ENCODE results near the gene PTH2. TPM values are rescaled to one million over a fixed set of nuclear protein-coding genes. Genes with fewer than 3 reads are reported as not detected.

PTH2 gene
- total and polyA plus RNA-seq, 2 of the 8 experiments (the other 6 are each of a cell fraction or from before 2014, with no cell fraction given): not detected

DNA sequence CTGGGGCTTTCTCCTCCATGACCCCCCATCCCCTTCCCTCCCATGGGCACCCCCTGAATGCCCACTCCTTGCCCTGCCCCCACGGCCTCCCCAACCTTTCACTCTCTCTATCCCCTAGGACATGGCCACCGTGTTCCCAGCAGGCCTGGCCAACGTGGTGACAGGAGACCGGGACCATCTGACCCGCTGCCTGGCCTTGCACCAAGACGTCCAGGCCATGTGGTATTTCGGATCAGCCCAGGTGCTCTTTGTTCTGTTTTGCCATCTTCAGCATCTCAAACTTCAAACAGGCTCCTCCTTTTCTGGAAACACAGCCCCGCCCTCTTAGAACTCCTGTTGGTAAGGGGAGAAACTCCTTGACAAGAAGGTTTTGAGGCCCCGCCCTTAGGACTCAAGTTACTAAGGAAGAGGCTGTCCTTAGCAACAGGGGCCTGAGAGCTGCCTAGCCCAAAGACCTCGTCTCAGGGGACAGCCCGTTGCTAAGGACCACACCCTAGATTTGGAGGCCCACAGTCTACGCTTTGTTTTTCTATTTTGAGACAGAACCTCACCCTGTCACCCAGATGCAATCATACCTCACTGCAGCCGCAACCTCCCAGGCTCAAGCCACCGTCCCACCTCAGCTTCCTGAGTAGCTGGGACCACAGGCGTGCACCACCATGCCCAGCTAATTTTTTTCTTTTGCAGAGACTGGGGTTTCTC lies 45.7 kb upstream of the PTH2 start:
- Histone ChIP-seq H3K9ac (replicated peaks in 1 of 4; ENCODE audit: extremely low read depth in 1 of 4, low read depth in 3 of 4, low read length in 3 of 4) (peak overlapping the region in 2 of 4 experiments; percentile 17 to 42; a peak in 2 of 7 replicates), H3K9me3 (ENCODE audit: insufficient read depth in 2 of 2, low read depth in 1 of 2, low read length in 1 of 2) (no peaks in the 10 kb centered on the region; a peak in 1 of 4 replicates), H3K4me1 (replicated peaks in 1 of 4; ENCODE audit: control insufficient read depth in 3 of 4, insufficient read depth in 4 of 4, low read length in 3 of 4) (peaks cover 0 to 8% (median 3%) of the 10 kb centered on the region in 4 experiments; a peak in 6 of 7 replicates), H3K14ac (ENCODE audit: insufficient read length) (no peak overlapping the region), H4K5ac (ENCODE audit: insufficient read length, low read depth, low read length) (peak overlapping the region; percentile 27), H3K27me3 (replicated peaks in 1 of 4; ENCODE audit: control insufficient read depth in 3 of 4, extremely low read depth in 1 of 4, insufficient read depth in 3 of 4, low read length in 3 of 4) (no peaks in the 10 kb centered on the region), H2AFZ (ENCODE audit: low read length) (no peak overlapping the region), H3K18ac (ENCODE audit: extremely low read depth, low read length) (no peak overlapping the region), H3K27ac (ENCODE audit: low read depth, low read length) (peak overlapping the region; percentile 36; the same call in 1 of the 2 replicates), H2BK20ac (ENCODE audit: low read length) (no peak overlapping the region), H2AK5ac (ENCODE audit: low read depth, low read length) (0 out of 2 replicates have a peak overlapping the region, but pooled peaks have one; percentile 78), H4K20me1 (replicated peaks in 1 of 2; ENCODE audit: control insufficient read depth in 1 of 2, insufficient read depth in 2 of 2, low read length in 2 of 2) (no peaks in the 10 kb centered on the region), H3K4me2 (ENCODE audit: insufficient read depth in 1 of 2, low read depth in 2 of 2, low read length in 2 of 2) (no peak overlapping the region; a peak in 1 of 4 replicates), H2BK12ac (ENCODE audit: low read depth, low read length) (no peak overlapping the region), H3K36me3 (ENCODE audit: control insufficient read depth in 2 of 4, insufficient read depth in 4 of 4, low read length in 3 of 4) (peaks cover 2 to 7% (median 3%) of the 10 kb centered on the region in 4 experiments; a peak in 4 of 8 replicates), H2BK15ac (ENCODE audit: low read length) (no peak overlapping the region), H3K23ac (ENCODE audit: insufficient read length) (no peak overlapping the region), H3K4ac (replicated peaks; ENCODE audit: insufficient read length, low read depth, low read length) (no peak overlapping the region), H3K56ac (replicated peaks; ENCODE audit: insufficient read length, low read depth, low read length) (no peak overlapping the region), H2BK120ac (replicated peaks; ENCODE audit: low read depth, low read length) (no peak overlapping the region), H2BK5ac (ENCODE audit: low read depth, low read length) (no peak overlapping the region; the same call in 1 of the 2 replicates), H3K79me1 (ENCODE audit: low read depth, low read length) (no peaks in the 10 kb centered on the region), H3K79me2 (ENCODE audit: control insufficient read depth in 1 of 2, insufficient read depth in 2 of 2, low read length in 2 of 2) (no peaks in the 10 kb centered on the region), H3K4me3 (ENCODE audit: extremely low read depth in 1 of 4, insufficient read depth in 2 of 4, low read depth in 3 of 4, low read length in 4 of 4) (no peak overlapping the region), H4K91ac (replicated peaks; ENCODE audit: insufficient read length, low read length) (no peak overlapping the region), H4K8ac (ENCODE audit: extremely low read depth, insufficient read depth, low read length) (no peak overlapping the region), H3K23me2 (ENCODE audit: low read depth, low read length) (no peaks in the 10 kb centered on the region)
- POLR2A ChIA-PET (ENCODE audit: partially characterized antibody): interaction anchor here (0.7 to 6.8 kb wide), 10 partner anchors 8 to 44 kb away, joined by 3 to 50 read pairs (median 4); partner anchors contain the start of genes ALDH16A1, GFY, PIH1D1 and RPL13A
- CTCF ChIA-PET (ENCODE audit: partially characterized antibody): interaction anchor here (0.6 to 2.7 kb wide), 6 partner anchors 10 to 1060 kb away, joined by 3 to 15 read pairs (median 3); no protein-coding TSS in a partner anchor
- peak; percentile 77 for FAIRE-seq
- DNase-seq (ENCODE audit: low read depth in 1 of 2, low spot score in 2 of 2): peak in 1 of 2 experiments; percentile 79
- 79% methylated on average over 15 of the region's 15 CpGs; no CpG with 5 or more reads in 1 of the 2 experiments for WGBS, 2 experiments (ENCODE audit: extremely low coverage in 1 of 2, insufficient coverage in 1 of 2, insufficient read length in 1 of 2, insufficient replicate concordance in 2 of 2, low coverage in 1 of 2, low lambda C conversion rate in 2 of 2, missing lambda C conversion rate in 1 of 2)
- TF ChIP-seq, protein P1, sequence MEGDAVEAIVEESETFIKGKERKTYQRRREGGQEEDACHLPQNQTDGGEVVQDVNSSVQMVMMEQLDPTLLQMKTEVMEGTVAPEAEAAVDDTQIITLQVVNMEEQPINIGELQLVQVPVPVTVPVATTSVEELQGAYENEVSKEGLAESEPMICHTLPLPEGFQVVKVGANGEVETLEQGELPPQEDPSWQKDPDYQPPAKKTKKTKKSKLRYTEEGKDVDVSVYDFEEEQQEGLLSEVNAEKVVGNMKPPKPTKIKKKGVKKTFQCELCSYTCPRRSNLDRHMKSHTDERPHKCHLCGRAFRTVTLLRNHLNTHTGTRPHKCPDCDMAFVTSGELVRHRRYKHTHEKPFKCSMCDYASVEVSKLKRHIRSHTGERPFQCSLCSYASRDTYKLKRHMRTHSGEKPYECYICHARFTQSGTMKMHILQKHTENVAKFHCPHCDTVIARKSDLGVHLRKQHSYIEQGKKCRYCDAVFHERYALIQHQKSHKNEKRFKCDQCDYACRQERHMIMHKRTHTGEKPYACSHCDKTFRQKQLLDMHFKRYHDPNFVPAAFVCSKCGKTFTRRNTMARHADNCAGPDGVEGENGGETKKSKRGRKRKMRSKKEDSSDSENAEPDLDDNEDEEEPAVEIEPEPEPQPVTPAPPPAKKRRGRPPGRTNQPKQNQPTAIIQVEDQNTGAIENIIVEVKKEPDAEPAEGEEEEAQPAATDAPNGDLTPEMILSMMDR (IDR thresholded peaks at IDR 0.05; ENCODE audit: control extremely low read depth in 1 of 3, insufficient read depth in 1 of 3, low read depth in 1 of 3, low read length in 3 of 3): no peak
- no peak for TF ChIP-seq GTF2F1 (IDR thresholded peaks at IDR 0.05; ENCODE audit: borderline replicate concordance, low read depth, low read length)
- no peak for TF ChIP-seq SP1 (IDR thresholded peaks at IDR 0.05; ENCODE audit: low read depth, low read length)
- no peak for TF ChIP-seq CEBPB (IDR thresholded peaks at IDR 0.05; ENCODE audit: low read depth, low read length)
- no peak for TF ChIP-seq KDM4A (IDR thresholded peaks at IDR 0.05; ENCODE audit: low read depth, low read length, severe bottlenecking)
- TF ChIP-seq SIN3A (conservative IDR thresholded peaks at IDR 0.05 in 1 of 2, IDR thresholded peaks at IDR 0.05 in 1 of 2; ENCODE audit: low read depth in 1 of 2, low read length in 2 of 2): peak in 1 of 2 experiments; percentile 45; a peak in 2 of 4 replicates
